Measurements from ENCODE around the gene PROX2.

PROX2 gene

DNA sequence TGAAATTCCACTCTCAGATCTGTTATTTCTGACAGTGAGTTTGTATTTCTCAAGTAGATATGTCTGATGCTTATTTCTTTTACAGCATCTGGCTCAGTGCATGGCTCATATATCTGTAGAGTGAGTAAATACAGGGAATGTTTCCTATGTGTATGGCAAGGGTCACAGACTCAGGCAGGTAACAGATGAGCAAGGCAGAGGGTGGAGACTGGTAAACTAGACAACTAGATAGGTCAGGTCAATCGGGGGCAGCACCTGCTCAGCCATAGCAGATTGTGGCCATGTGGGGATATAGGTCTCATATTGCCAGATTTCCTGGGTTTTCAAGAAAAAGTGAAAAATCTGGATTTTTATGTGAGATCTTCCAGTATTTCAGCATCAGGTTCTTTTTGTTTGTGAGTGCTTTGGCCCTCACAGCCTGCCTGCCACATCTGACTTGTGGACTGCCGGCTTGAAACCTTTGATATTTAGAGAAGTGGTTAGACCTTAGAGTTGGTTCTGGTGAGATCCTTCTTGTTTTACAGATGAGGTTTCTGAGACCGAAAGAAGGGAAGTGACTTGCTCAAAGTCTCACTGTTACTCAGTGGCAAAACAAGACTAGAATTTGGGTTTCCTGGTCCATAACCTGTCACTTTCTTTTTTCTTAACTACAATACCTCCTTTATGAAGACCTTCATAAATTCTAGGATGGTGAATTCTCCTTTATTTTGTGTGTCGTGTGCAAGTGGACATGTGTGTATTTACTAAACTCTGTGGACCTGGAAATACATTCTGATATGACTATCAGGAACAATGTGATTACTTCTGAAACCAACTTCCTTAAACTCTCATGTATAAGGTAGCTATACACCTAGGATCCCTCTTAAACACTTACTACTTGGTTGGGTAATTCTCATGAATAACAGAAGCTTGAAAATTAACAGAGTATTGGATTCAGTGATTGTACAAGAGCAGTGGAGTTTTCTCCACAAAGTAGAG, 34.4 kb downstream of the PROX2 start:
- no peak for DNase-seq

DNA sequence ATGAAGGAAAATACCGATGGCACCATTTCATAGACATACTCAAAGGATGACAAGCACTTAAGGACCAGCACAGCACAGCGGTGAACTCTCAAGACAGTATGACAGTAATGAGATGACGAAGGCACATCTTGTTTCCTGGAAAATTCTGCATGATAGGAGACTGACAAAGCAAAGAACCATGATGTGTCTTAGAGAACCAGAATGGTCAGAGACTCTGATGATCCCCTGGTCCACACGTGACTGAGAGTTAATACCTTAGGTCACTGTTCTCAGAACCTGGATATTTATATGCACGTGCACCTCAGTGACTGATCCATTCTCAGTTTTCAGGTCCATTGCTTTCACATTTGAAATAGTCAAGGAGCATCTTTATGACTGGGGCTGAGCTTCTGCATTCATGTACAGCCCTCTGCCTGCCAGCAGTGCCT, 35.3 kb downstream of the PROX2 start:
- no peak for DNase-seq

DNA sequence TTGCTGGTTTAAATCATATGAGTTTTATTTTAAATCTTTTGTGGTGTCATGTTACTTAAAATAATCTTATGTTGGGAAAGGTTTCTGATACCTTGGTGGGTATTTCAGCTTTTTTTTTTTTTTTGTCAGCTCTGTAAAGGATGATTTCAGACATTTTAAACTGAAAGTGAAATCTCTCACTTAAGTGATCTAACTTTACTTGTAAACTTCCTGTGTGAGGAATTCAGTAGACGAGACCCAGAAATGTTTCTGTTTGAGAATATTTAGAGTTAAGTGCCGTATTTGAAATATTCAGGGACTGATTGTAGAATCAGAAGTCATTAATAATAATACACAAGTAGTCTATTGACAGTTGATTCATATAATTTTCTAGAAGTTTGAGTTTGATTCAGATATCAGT, 37.8 kb downstream of the PROX2 start:
- DNase-seq: no peak

DNA sequence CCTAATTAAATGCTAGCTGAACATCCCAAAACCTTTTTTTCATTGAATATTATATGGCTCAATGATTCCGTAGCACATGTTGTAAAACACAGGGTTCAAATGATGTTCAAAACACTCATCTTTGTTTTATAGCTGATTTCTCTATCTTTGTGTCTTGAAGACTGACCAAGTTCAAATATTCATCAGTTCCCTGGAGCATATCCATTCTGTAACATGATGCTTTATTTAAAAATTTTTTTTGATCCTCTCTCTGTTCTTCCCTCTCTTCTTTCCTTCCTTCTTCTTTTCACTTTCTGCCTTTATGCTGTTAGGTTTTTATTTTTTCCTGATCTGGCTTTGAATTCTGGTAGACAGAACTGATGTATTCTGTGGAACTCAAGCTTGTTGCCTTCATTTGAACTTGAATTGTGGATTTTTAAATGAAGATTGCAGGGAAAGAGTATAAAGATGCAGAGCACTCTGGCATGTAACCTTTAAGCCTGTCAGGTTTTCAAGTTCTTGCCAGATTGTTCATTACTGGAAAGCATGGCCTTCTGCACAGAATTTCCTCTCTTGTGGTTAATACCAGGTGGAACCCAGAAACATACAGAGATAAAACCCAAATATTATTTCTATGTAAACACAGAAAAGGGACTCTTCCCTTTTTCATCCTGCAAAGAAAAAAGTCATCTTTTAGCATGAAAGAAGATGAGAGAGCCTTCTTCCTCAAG, 39.5 kb downstream of the PROX2 start:
- no peak for DNase-seq

DNA sequence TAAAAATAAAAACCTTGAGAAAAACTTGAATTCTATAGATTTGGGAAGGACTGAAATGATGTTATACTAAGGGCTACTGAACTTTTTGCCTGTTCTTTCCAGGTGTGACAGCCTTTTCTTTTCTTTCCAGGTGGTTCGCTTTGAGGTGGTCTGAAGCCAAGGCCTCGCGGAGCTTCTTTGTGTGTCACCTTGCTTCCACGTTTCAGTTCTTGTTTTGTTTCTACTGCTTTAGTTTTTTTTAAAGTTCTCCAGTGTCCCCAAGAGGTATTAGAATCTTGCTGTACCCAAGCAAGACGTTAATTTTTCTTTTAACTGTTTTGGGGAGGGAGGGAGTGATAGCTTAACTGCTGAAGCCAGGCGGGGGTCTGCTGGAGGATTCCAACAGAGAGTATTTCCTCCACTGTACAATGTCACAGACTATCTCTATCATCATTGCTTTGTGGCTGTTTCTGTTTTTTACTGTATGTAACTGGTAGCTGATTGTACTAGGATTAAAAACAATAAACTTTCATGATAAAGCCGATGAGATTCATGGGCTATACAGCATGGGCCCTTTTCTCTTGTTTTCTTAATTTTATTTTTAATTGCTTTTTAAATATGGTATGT, 40.2 kb downstream of the PROX2 start:
- no peak for DNase-seq

DNA sequence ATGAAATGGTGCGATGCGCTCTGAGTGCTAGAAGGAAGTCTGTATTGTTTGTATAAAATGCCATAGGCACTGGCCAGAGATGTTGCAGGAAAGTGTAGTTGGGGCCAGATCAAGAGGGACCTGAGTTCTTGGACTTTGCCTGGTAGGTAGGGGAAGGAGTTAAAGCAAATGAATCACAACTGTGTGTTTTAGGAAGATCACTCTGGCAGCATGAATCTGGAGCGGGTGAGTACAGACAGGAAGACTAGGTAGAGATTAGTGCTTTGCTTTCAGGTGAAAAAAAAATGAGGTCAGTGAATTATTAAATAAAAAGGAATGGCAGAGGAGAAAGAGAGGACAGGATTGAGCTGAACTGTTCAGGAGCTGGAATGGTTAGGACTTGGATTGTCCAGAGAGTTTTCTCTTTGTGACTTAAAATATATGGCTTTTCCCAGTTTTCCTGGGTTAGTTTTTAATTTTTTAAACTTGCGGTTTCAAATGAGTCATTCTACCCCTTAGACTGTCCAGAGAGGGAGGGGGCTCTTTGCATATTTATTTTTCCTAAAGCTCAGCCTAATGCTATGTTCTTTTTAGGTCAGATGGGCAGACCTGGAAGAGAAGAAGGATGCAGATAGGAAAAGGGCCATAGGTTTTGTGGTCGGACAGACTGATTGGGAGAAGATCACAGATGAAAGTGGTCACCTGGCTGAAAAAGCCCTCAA, 41.1 kb downstream of the PROX2 start:
- DNase-seq: no peak

DNA sequence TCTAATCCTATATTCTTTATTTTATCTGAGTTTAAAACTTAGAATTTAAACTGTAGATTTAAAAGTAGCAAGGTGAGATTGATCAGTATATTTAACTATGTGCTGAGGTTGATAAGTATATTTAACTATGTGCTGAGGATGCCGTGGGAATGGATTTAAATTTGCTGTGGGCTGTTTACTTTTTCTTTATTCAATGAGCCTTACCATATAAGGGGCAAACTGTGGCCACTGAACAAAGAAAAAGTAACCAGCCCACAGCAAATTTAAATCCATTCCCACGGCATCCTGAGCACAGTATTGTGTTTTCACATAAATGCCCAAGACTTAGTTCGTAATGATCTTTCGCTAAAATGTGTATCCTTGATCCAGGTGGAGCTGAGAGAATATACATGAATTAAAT, 43.1 kb downstream of the PROX2 start:
- DNase-seq: no peak

DNA sequence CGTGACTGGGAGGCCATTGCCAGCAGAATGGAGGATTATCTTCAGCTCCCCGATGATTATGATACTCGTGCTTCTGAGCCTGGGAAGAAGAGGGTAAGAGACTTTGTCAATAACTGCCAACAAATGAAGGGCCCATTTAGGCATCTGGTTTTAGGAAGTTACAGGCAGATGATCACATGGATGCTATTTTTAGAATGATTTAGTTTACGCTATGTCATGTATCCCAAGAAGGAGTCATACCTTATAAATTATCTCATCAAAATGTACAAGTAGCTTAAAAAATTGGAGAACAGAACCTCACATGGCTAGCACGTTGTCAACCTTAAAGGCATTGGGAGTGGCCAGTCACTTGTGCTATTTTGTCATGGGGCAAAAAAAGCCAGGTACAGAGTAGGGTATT, 46.7 kb downstream of the PROX2 start:
- DNase-seq: no peak

DNA sequence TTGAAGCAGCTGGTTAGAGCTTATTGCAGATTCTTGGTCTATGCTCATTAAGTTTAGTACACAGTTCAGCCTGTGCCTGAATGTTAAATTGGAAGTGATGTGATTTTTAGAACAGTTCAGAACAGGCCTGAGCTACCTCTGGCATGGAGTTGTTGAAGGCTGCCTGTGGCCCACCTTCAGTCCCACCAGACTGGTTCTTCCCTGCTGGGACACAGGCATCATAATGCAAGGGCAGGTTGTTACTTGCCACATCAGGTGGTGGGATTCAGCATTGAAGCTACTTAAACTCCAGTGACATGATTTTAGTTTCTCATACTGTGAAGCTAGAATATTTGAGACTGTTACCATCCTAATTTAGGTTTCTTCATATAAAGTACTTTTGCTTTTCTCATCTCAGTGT, 49.4 kb downstream of the PROX2 start:
- DNase-seq: no peak
